Measurements from ENCODE around the gene RUFY3. TPM values are rescaled to one million over a fixed set of nuclear protein-coding genes. Genes with fewer than 3 reads are reported as not detected.

RUFY3 gene
- total RNA-seq, 1 donor from 2014 or later = 35.6 TPM

GRCh38 chr4:70704215-70704930 is 17.4 kb upstream of the RUFY3 start:
- DNase-seq (ENCODE audit: low read depth) = no peak
- TF ChIP-seq CTCF (IDR thresholded peaks at IDR 0.05; ENCODE audit: insufficient read depth, low read length, poor library complexity, severe bottlenecking) = peak; percentile 49
- H3K4me3 ChIP-seq (ENCODE audit: low read depth, low read length) = peak overlapping the region; percentile 56
- H3K27me3 ChIP-seq (ENCODE audit: control insufficient read depth, insufficient read depth, low read length) = no peaks in the 10 kb centered on the region
- H3K36me3 ChIP-seq (ENCODE audit: control insufficient read depth, insufficient read depth, low read length) = no peaks in the 10 kb centered on the region

GRCh38 chr4:70704931-70705182 is 16.9 kb upstream of the RUFY3 start:
- no peaks in the 10 kb centered on the region for H3K27me3 ChIP-seq (ENCODE audit: control insufficient read depth, insufficient read depth, low read length)
- no peak for TF ChIP-seq CTCF (IDR thresholded peaks at IDR 0.05; ENCODE audit: insufficient read depth, low read length, poor library complexity, severe bottlenecking)
- no peaks in the 10 kb centered on the region for H3K36me3 ChIP-seq (ENCODE audit: control insufficient read depth, insufficient read depth, low read length)
- H3K4me3 ChIP-seq (ENCODE audit: low read depth, low read length) = peak overlapping the region; percentile 56
- no peak for DNase-seq (ENCODE audit: low read depth)

- TF ChIP-seq CTCF (IDR thresholded peaks at IDR 0.05; ENCODE audit: insufficient read depth, low read length, poor library complexity, severe bottlenecking) = no peak
- H3K36me3 ChIP-seq (ENCODE audit: control insufficient read depth, insufficient read depth, low read length) = no peaks in the 10 kb centered on the region
- peak overlapping the region; percentile 56 for H3K4me3 ChIP-seq (ENCODE audit: low read depth, low read length)
- no peaks in the 10 kb centered on the region for H3K27me3 ChIP-seq (ENCODE audit: control insufficient read depth, insufficient read depth, low read length)
- no peak for DNase-seq (ENCODE audit: low read depth)
Observed at GRCh38 chr4:70705183-70706043, 16.4 kb upstream of the RUFY3 start.

GRCh38 chr4:70706044-70706461 is 15.7 kb upstream of the RUFY3 start:
- DNase-seq (ENCODE audit: low read depth) = no peak

GRCh38 chr4:70706516-70706915 is 15.2 kb upstream of the RUFY3 start:
- H3K4me3 ChIP-seq (ENCODE audit: low read depth, low read length) = peak overlapping the region; percentile 56
- H3K27me3 ChIP-seq (ENCODE audit: control insufficient read depth, insufficient read depth, low read length) = no peaks in the 10 kb centered on the region
- DNase-seq (ENCODE audit: low read depth) = no peak
- TF ChIP-seq CTCF (IDR thresholded peaks at IDR 0.05; ENCODE audit: insufficient read depth, low read length, poor library complexity, severe bottlenecking) = no peak
- H3K36me3 ChIP-seq (ENCODE audit: control insufficient read depth, insufficient read depth, low read length) = no peaks in the 10 kb centered on the region

More at GRCh38 chr4:70706044-70706461, 15.7 kb upstream of the RUFY3 start:
- no peak for TF ChIP-seq CTCF (IDR thresholded peaks at IDR 0.05; ENCODE audit: insufficient read depth, low read length, poor library complexity, severe bottlenecking)
- no peaks in the 10 kb centered on the region for H3K36me3 ChIP-seq (ENCODE audit: control insufficient read depth, insufficient read depth, low read length)
- H3K27me3 ChIP-seq (ENCODE audit: control insufficient read depth, insufficient read depth, low read length) = no peaks in the 10 kb centered on the region
- peak overlapping the region; percentile 56 for H3K4me3 ChIP-seq (ENCODE audit: low read depth, low read length)

Measured in kidney epithelial cell (primary cell).